Midbrain (tissue), 1 donor: Measurements from ENCODE around the gene FBXO22.
"Not testable (repeated sequence)": the region's sequence is repeated elsewhere in the genome, so short reads cannot be mapped to it uniquely, and the experiment has no call there.

Source experiments
- DNase-seq: peaks from one replicate; lab custom pipeline; 2025; lab: John Stamatoyannopoulos, UW

FBXO22 gene

DNA sequence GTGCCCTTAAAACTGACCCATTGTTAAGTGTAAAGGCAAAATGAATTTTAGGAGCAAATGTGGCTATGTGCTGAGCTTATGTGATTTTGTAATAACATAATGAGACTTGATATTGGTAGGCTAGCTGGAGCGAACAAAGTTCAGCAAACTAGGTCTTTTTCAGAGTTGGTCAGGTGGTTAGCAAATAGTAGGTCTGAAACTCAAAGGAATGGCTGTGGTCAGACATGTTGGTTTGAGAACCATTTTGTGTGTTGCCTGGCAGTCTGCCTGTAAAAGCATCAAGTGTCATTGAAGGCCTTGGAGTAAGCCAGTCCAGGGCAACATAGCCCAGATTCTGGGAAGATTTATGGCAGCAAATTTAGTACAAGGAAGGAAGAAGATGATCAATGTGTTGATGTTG lies 16.4 kb downstream of the FBXO22 start:
- no peak for DNase-seq

DNA sequence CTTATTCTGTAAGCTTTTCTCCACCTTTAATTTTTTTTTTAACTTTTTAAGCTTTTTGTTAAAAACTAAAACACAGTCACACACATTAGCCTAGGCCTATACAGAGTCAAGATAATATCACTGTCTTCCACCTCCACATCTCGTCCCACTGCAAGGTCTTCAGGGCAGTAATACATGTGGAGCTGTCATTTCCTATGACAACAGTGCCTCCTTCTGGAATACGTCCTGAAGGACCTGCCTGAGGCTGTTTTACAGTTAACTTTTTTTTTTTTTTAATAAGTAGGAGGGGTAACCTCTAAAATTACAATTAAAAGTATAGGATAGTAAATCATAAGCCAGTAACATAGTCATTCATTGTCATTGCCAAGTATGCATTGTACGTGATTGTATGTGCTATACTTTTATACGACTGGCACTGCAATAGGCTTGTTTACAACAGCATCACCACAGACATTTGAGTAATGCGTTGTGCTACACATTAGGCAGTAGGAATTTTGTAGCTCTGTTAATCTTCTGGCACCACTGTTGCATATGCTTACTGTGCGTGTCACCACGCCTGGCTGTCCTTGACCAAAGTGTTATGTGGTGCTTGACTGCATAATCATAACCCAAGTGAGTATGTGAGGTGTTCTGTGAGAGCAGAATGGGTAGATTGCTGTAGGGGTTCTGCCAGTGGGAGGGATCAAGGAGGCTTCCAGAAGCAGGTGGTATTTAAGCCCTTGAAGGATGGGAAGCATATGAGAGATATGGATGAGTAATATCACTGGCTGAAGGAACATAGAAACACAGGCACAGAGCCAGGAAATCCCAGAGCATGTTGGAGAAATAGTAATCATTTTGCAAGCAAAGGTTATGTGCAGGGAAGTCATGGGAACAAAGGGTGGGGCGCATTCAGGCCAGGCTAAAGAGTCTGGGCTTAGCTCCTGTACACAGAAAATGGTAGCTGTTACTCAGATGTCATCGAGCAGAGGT lies 18.3 kb downstream of the FBXO22 start:
- DNase-seq = no peak

- no peak for DNase-seq
Observed at GRCh38 chr15:75923756-75924155, 20.1 kb downstream of the FBXO22 start.

DNA sequence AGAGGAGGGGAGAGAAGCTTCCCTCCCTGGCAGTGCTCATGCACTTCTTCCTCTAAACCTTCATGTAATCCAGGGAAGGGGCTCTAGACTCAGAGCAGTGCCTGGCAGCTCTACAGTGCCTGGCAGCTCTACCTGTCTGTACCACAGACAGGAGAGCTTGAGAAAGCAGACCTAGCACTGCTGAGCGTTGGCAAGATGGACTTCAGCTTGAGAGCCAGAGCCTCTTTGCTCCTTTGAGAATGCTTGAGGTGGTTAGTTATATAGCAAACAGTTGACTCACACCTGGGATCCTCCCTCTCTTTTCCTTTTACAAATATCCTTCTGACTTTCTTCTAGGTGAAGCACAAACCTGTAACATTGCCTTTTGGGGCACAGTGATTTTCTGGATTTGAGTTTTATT lies 20.9 kb downstream of the FBXO22 start:
- DNase-seq = no peak

GRCh38 chr15:75925440-75925839 lies 21.8 kb downstream of the FBXO22 start:
- no peak for DNase-seq

- DNase-seq = no peak
Observed at GRCh38 chr15:75926931-75927330, 23.3 kb downstream of the FBXO22 start.

GRCh38 chr15:75927601-75928000 lies 23.9 kb downstream of the FBXO22 start:
- DNase-seq = no peak

- DNase-seq = no peak
Observed at GRCh38 chr15:75928680-75929608, 25.3 kb downstream of the FBXO22 start.

GRCh38 chr15:75929799-75930565 lies 26.3 kb downstream of the FBXO22 start:
- DNase-seq = no peak

- DNase-seq = no peak
Observed at GRCh38 chr15:75930866-75931265, 27.2 kb downstream of the FBXO22 start.

DNA sequence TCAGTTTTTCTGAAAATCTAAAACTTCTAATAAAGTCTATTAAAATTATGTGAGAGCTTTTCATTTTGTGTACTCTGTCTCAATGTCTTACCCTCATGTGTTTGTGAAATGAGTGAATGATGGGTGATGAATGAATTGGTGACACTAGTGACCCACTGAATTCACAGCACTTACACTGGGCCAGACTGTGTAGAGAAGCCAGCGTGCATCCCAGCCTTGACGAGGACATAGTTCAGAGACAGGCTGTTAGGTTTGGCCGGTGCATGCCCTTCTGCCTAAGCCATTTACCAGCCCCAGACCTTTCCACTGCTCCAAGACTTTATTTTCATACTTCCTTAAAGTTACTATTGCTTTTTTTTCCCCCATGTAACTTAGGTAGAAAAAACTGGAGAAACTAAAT lies 38.8 kb downstream of the FBXO22 start:
- no peak for DNase-seq

- DNase-seq = no peak
Observed at GRCh38 chr15:75943246-75943645, 39.6 kb downstream of the FBXO22 start.

GRCh38 chr15:75943713-75944215 lies 40.1 kb downstream of the FBXO22 start:
- DNase-seq = no peak

- no peak for DNase-seq
Observed at GRCh38 chr15:75945953-75946352, 42.3 kb downstream of the FBXO22 start.

DNA sequence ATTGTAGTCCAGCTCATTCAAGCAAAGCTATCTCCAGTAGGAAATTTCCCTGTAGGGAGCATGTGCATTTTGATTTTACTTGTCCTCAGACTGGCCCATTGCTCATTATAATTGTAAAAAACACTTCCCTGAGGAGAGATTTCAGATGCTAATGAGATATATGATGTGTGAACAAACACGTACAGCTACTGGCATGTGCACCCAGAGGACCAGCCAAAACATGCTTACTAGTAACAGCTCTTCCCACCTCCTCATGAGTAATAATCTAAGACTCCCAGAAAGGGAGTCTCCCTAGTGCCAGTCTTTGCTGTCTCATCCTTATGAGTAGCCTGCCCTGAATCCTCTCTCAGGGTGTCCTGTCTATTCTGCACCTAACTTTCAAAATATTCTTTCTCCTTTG lies 43.4 kb downstream of the FBXO22 start:
- DNase-seq = no peak

DNA sequence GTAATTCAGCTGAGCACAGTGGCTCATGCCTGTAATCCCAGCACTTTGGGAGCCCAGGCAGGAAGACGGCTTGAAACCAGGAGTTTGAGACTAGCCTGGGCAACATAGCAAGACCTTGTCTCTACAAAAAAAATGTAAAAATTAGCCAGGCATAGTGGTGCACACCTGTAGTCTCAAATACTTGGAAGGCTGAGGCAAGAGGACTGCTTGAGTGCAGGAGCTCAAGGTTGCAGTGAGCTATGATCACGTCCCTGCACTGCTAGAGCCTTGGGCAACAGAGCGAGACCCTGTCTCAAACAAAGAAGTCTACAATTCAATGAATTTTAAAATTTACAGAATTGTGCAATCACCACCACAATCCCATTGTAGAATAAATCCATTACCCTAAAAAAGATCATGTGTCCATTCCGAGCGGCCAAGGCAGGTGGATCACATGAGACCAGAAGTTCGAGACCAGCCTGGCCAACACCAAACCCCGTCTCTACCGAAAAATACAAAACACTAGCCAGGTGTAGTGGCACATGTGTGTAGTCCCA lies 45.2 kb downstream of the FBXO22 start:
- DNase-seq = no peak

DNA sequence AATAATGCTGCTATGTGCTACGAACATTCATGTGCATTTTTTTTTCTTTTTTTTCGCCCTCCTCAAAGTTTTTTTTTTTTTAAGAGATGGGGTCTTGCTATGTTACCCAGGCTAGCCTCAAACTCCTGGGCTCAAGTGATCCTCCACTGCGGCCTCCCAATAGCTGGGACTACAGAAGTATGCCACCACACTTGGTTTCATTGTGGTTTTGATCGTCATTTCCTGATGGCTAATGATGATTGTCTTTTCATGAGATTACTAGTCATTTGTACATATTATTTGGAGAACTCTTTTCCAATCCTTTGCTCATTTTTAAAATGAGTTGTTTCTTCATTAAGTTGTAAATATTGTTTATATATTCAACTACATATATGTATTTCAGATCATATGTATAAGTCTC lies 48.8 kb downstream of the FBXO22 start:
- DNase-seq = no peak

- DNase-seq = no peak
Observed at GRCh38 chr15:75955720-75956119, 52.0 kb downstream of the FBXO22 start.

- no peak for DNase-seq
Observed at GRCh38 chr15:75961331-75961730, 57.7 kb downstream of the FBXO22 start.

DNA sequence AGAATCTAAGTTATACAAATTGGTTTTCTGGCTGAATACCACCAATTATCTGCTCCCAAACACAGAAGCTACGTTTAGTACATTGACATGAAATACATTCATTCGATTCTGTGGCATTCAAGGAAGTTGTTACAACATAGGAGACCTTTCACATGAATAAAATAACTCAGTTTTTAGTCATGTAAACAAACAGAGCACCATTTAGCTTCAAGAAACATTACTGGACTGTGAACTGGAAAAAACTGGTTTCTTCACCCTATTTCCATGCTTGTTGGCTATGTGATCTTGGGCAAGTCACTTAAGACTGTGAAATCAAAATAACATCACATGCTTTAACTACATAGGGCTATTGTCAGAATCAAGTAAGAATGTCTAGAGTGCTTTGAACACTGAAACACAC lies 62.4 kb downstream of the FBXO22 start:
- DNase-seq = no peak

- not testable (repeated sequence) for DNase-seq
Observed at GRCh38 chr15:75976766-75977165, 73.1 kb downstream of the FBXO22 start.
